ENCODE data around the gene MCM8. TPM values are rescaled to one million over a fixed set of nuclear protein-coding genes. Genes with fewer than 3 reads are reported as not detected.

MCM8 gene
- total RNA-seq, result 16.1 and 19.2 TPM in 2 replicates

GRCh38 chr20:5950271-5951031 is at the start of gene MCM8, which contains the start of gene TRMT6:
Gene MCM8 (plus strand): TSS chr20:5950652. CDS start chr20:5952016, 1,364 bp downstream.
Gene TRMT6 (minus strand): TSS chr20:5950533. CDS start chr20:5950405, 128 bp downstream.
- no peak for TF ChIP-seq CTCF (conservative IDR thresholded peaks at IDR 0.05; ENCODE audit: low read depth, low read length)
- peak; percentile 79 for DNase-seq (ENCODE audit: low read depth)

GRCh38 chr20:5900908-5901307 is 49.5 kb upstream of the MCM8 start:
- TF ChIP-seq CTCF (conservative IDR thresholded peaks at IDR 0.05; ENCODE audit: low read depth, low read length), result no peak
- H3K4me3 ChIP-seq (ENCODE audit: low read depth, low read length), result no peak overlapping the region
- DNase-seq (ENCODE audit: low read depth), result no peak

More at GRCh38 chr20:5950271-5951031, at the start of gene MCM8, which contains the start of gene TRMT6:
- H3K4me3 ChIP-seq (ENCODE audit: low read depth, low read length), result peak within 1 kb of the TSS; percentile 96

GRCh38 chr20:5908981-5909380 is 41.5 kb upstream of the MCM8 start:
- TF ChIP-seq CTCF (conservative IDR thresholded peaks at IDR 0.05; ENCODE audit: low read depth, low read length), result no peak
- no peak for DNase-seq (ENCODE audit: low read depth)
- no peak overlapping the region for H3K4me3 ChIP-seq (ENCODE audit: low read depth, low read length)

- H3K4me3 ChIP-seq (ENCODE audit: low read depth, low read length), result no peak overlapping the region
- TF ChIP-seq CTCF (conservative IDR thresholded peaks at IDR 0.05; ENCODE audit: low read depth, low read length), result no peak
- DNase-seq (ENCODE audit: low read depth), result no peak
These were observed 40.3 kb upstream of the MCM8 start for GRCh38 chr20:5910186-5910585.

- no peak for DNase-seq (ENCODE audit: low read depth)
- no peak overlapping the region for H3K4me3 ChIP-seq (ENCODE audit: low read depth, low read length)
- no peak for TF ChIP-seq CTCF (conservative IDR thresholded peaks at IDR 0.05; ENCODE audit: low read depth, low read length)
These were observed 37.3 kb upstream of the MCM8 start for GRCh38 chr20:5913166-5913565.

DNA sequence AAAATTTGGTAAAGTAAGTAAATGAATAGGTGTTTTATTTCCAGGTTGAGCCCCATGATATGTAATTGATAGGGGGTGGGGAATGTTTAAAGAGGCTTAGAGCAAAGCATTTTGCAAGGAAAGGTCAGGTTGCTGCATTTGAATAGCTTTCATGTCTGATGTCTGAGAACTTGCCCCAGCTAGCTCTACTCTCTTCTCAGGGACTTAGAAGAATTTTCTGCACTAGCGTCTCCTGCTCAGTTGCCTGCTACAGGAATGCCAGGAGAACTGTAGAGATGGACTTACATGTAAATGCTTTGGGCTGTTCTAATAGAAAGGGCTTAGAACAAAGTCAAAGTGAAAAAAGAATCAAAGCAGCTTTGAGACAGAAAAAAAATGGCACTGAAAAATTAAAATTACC is 35.6 kb upstream of the MCM8 start:
- no peak for TF ChIP-seq CTCF (conservative IDR thresholded peaks at IDR 0.05; ENCODE audit: low read depth, low read length)

More for the DNA sequence above, 35.6 kb upstream of the MCM8 start:
- no peak overlapping the region for H3K4me3 ChIP-seq (ENCODE audit: low read depth, low read length)
- DNase-seq (ENCODE audit: low read depth), result no peak

Data from epithelial cell of proximal tubule (primary cell).